K562 (cell line): Measurements from ENCODE around the gene RSRP1. TPM values are rescaled to one million over a fixed set of nuclear protein-coding genes. Genes with fewer than 3 reads are reported as not detected.
A peak's percentile ranks its signal among the peaks of the same experiment; 100 is the strongest.

Experiments used
- BCOR ChIP-seq: fragments of 450-650 bp; IDR thresholded peaks from 2 replicates; pipeline ENCODE4 v1.6.1; 2016
- CEBPG ChIP-seq, 3 experiments: fragments of 200-800 bp in 1 of 3; sonication (Bioruptor generic) in 1 of 3; sonication (generic) in 1 of 3; formaldehyde crosslinking in 1 of 3; IDR thresholded peaks in 2 of 3; conservative IDR thresholded peaks in 1 of 3; 2 replicates each; pipeline versions ENCODE4 v1.6.1 to v1.8.0; 2016 to 2022; ENCODE audit warnings: missing compliant biosample characterization in 2 of 3, missing genetic modification characterization in 2 of 3, mild to moderate bottlenecking in 1 of 3, missing genetic modification reagents in 1 of 3
- POLR2A ChIP-seq: fragments of 450-650 bp; conservative IDR thresholded peaks from 2 replicates; pipeline ENCODE4 v1.6.1; 2016
- polyA plus RNA-seq, 8 experiments: library from polyadenylated mRNA; depleted of rRNA in 4 of 8; stranded (reverse) in 5 of 8; unstranded in 3 of 8; fragments of >200 nt; fragmentation: Nextera tagmentation in 2 of 8; fragmentation: Illumina TruSeq in 1 of 8; extraction: Ambion mirVana in 2 of 8; extraction: Trizol in 1 of 8; gene quantifications; 2 replicates each; pipeline versions ENCODE4 v1.2.1 to v1.2.3, GENCODE V29; 2011 to 2014; ENCODE audit warnings: inconsistent platforms in 1 of 8, missing spikeins in 1 of 8
- total RNA-seq, 7 experiments: library from RNA; depleted of rRNA in 6 of 7; stranded (reverse); fragments of >200 nt in 6 of 7; fragmentation: Illumina TruSeq in 2 of 7; extraction: Trizol in 2 of 7; gene quantifications; 2 replicates each; pipeline versions ENCODE4 v1.2.1 to v1.2.3, GENCODE V29; 2011 to 2021; ENCODE audit warnings: low replicate concordance in 1 of 7
- TF ChIP-seq, protein P1 (sequence below): fragments of 450-650 bp; formaldehyde crosslinking; IDR thresholded peaks from 2 replicates; pipeline ENCODE4 v1.4.0; 2020; ENCODE audit warnings: mild to moderate bottlenecking, moderate library complexity
- TF ChIP-seq, protein P2 (sequence below): fragments of 450-650 bp; IDR thresholded peaks from 2 replicates; pipeline ENCODE4 v1.6.1; 2016; ENCODE audit warnings: low read depth

Gene RSRP1
- total and polyA plus RNA-seq, 9 of the 15 experiments (the other 6 are each of a cell fraction or from before 2014, with no cell fraction given): 27.2 to 283 (median 146) TPM

DNA sequence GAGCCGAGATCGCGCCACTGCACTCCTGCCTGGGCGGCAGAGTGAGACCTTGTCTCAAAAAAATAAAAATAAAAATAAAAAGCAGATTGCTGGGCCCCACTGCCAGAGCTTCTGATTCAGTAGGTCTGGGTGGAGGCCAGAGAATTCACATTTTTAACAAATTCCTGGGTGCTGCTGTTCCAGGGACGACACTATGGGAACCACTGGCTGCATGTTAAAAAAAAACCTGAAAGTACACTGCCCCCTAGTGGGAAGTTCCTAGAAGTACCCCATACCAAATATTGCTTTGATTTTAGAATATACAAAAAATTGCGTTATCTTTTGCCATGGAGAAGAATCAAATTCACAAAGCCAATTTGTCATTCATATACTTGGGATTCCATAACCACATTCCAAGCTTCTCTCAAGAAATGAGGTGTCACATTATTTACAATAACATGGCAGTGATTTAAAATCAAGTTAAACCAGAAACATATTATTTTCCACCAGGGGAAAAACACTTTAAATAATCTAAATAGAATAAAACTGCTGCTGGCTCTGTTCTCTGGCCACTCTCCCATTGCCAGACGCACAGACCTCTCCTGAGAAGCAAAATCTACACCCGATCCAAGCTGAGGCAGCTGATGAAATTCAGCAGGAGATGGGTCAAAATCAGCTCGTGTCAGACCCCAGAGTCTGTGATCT lies 42.3 kb downstream of the RSRP1 start (continued):
- TF ChIP-seq CEBPG (CRISPR knock-in tag; IDR thresholded peaks at IDR 0.05): no peak
- TF ChIP-seq CEBPG (tag; conservative IDR thresholded peaks at IDR 0.05 in 1 of 2, IDR thresholded peaks at IDR 0.05 in 1 of 2): no peak
- TF ChIP-seq, protein P1, sequence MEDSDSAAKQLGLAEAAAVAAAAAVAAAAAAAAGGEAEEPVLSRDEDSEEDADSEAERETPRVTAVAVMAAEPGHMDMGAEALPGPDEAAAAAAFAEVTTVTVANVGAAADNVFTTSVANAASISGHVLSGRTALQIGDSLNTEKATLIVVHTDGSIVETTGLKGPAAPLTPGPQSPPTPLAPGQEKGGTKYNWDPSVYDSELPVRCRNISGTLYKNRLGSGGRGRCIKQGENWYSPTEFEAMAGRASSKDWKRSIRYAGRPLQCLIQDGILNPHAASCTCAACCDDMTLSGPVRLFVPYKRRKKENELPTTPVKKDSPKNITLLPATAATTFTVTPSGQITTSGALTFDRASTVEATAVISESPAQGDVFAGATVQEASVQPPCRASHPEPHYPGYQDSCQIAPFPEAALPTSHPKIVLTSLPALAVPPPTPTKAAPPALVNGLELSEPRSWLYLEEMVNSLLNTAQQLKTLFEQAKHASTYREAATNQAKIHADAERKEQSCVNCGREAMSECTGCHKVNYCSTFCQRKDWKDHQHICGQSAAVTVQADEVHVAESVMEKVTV (CRISPR knock-in tag): 0 out of 2 replicates have a peak, but pooled peaks have one; percentile 39
- TF ChIP-seq POLR2A: no peak
- TF ChIP-seq BCOR: no peak
- TF ChIP-seq, protein P2, sequence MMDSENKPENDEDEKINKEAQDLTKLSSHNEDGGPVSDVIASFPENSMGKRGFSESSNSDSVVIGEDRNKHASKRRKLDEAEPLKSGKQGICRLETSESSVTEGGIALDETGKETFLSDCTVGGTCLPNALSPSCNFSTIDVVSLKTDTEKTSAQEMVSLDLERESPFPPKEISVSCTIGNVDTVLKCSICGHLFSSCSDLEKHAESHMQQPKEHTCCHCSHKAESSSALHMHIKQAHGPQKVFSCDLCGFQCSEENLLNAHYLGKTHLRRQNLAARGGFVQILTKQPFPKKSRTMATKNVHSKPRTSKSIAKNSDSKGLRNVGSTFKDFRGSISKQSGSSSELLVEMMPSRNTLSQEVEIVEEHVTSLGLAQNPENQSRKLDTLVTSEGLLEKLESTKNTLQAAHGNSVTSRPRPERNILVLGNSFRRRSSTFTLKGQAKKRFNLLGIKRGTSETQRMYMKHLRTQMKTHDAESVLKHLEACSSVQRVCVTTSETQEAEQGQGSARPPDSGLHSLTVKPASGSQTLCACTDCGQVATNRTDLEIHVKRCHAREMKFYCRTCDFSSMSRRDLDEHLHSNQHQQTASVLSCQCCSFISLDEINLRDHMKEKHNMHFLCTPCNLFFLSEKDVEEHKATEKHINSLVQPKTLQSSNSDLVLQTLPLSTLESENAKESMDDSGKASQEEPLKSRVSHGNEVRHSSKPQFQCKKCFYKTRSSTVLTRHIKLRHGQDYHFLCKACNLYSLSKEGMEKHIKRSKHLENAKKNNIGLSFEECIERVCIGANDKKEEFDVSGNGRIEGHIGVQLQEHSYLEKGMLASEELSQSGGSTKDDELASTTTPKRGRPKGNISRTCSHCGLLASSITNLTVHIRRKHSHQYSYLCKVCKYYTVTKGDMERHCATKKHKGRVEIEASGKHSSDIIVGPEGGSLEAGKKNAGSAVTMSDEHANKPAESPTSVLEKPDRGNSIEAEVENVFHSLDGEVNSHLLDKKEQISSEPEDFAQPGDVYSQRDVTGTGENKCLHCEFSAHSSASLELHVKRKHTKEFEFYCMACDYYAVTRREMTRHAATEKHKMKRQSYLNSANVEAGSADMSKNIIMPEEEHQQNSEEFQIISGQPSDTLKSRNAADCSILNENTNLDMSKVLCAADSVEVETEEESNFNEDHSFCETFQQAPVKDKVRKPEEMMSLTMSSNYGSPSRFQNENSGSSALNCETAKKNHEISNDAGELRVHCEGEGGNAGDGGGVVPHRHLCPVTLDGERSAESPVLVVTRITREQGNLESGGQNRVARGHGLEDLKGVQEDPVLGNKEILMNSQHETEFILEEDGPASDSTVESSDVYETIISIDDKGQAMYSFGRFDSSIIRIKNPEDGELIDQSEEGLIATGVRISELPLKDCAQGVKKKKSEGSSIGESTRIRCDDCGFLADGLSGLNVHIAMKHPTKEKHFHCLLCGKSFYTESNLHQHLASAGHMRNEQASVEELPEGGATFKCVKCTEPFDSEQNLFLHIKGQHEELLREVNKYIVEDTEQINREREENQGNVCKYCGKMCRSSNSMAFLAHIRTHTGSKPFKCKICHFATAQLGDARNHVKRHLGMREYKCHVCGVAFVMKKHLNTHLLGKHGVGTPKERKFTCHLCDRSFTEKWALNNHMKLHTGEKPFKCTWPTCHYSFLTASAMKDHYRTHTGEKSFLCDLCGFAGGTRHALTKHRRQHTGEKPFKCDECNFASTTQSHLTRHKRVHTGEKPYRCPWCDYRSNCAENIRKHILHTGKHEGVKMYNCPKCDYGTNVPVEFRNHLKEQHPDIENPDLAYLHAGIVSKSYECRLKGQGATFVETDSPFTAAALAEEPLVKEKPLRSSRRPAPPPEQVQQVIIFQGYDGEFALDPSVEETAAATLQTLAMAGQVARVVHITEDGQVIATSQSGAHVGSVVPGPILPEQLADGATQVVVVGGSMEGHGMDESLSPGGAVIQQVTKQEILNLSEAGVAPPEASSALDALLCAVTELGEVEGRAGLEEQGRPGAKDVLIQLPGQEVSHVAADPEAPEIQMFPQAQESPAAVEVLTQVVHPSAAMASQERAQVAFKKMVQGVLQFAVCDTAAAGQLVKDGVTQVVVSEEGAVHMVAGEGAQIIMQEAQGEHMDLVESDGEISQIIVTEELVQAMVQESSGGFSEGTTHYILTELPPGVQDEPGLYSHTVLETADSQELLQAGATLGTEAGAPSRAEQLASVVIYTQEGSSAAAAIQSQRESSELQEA: no peak
